Neural cell (in vitro differentiated cells): ENCODE data around the gene CGNL1.

ENCODE experiments used
- EP300 ChIP-seq: fragments of 450-650 bp; conservative IDR thresholded peaks from 2 replicates; pipeline ENCODE4 v1.6.1; 2014; ENCODE audit warnings: antibody characterized with exemption, mild to moderate bottlenecking, moderate library complexity; ENCODE audit not compliant: poor library complexity, severe bottlenecking
- EZH2 ChIP-seq: fragments of 200-600, 300-800 bp; shearing (Covaris generic), sonication (generic); IDR thresholded peaks from 2 replicates; pipeline ENCODE4 v1.6.1; 2014; ENCODE audit warnings: antibody characterized with exemption, low read length, borderline replicate concordance, mild to moderate bottlenecking; ENCODE audit not compliant: insufficient read depth, poor library complexity, severe bottlenecking
- MXI1 ChIP-seq: fragments of 450-650 bp; conservative IDR thresholded peaks from 2 replicates; pipeline ENCODE4 v1.6.1; 2014; ENCODE audit warnings: antibody characterized with exemption, mild to moderate bottlenecking; ENCODE audit not compliant: poor library complexity, severe bottlenecking
- POLR2AphosphoS5 ChIP-seq: IDR thresholded peaks from 2 replicates; pipeline ENCODE4 v1.6.1; 2012
- RAD21 ChIP-seq: fragments of 450-650 bp; conservative IDR thresholded peaks from 2 replicates; pipeline ENCODE4 v1.6.1; 2014; ENCODE audit warnings: antibody characterized with exemption, mild to moderate bottlenecking, moderate library complexity
- TAF1 ChIP-seq: IDR thresholded peaks from 2 replicates; pipeline ENCODE4 v1.6.1; 2012; ENCODE audit warnings: low read depth
- TF ChIP-seq, protein P1 (sequence below): fragments of 450-650 bp; IDR thresholded peaks from 2 replicates; pipeline ENCODE4 v1.5.1; 2014; ENCODE audit warnings: antibody characterized with exemption, mild to moderate bottlenecking, moderate library complexity; ENCODE audit not compliant: poor library complexity, severe bottlenecking
- TF ChIP-seq, protein P2 (sequence below): IDR thresholded peaks from 2 replicates; pipeline ENCODE4 v1.6.1; 2012; ENCODE audit warnings: borderline replicate concordance

DNA sequence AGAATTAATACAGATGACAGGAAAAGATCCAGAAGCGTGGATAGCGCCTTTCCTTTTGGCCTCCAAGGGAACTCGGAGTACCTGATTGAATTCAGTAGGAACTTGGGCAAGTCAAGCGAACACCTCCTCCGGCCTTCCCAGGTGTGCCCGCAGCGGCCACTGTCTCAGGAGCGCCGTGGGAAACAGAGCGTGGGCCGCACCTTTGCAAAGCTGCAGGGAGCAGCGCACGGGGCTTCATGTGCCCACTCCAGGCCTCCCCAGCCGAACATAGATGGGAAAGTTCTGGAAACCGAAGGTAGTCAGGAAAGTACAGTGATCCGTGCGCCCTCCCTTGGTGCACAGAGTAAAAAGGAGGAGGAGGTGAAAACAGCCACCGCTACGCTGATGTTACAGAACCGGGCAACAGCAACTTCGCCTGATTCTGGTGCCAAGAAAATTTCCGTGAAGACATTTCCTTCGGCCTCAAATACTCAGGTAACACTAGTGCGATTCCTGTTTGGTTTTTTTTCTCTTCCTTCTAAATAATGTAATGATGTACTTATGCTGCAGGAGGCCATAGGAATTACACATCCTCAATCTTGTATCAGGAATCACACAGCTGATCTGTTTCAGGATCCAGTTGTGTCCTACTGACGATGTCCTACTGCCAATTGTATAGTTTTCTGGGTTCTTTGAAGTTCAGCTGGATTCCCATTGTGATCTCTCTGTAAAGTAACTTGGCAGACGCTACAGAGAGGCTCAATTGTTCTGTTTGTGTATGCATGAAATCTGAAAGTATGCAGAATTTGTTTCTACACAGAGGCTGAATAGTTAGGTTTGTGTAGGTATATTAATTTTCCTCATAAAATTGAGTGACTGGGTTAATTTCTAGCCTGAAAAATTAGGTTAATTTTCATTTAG lies 63.1 kb downstream of the CGNL1 start:
- no peak for TF ChIP-seq EP300
- no peak for TF ChIP-seq EZH2
- TF ChIP-seq, protein P1, sequence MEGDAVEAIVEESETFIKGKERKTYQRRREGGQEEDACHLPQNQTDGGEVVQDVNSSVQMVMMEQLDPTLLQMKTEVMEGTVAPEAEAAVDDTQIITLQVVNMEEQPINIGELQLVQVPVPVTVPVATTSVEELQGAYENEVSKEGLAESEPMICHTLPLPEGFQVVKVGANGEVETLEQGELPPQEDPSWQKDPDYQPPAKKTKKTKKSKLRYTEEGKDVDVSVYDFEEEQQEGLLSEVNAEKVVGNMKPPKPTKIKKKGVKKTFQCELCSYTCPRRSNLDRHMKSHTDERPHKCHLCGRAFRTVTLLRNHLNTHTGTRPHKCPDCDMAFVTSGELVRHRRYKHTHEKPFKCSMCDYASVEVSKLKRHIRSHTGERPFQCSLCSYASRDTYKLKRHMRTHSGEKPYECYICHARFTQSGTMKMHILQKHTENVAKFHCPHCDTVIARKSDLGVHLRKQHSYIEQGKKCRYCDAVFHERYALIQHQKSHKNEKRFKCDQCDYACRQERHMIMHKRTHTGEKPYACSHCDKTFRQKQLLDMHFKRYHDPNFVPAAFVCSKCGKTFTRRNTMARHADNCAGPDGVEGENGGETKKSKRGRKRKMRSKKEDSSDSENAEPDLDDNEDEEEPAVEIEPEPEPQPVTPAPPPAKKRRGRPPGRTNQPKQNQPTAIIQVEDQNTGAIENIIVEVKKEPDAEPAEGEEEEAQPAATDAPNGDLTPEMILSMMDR: no peak
- TF ChIP-seq POLR2AphosphoS5: no peak
- TF ChIP-seq MXI1: no peak
- TF ChIP-seq, protein P2, sequence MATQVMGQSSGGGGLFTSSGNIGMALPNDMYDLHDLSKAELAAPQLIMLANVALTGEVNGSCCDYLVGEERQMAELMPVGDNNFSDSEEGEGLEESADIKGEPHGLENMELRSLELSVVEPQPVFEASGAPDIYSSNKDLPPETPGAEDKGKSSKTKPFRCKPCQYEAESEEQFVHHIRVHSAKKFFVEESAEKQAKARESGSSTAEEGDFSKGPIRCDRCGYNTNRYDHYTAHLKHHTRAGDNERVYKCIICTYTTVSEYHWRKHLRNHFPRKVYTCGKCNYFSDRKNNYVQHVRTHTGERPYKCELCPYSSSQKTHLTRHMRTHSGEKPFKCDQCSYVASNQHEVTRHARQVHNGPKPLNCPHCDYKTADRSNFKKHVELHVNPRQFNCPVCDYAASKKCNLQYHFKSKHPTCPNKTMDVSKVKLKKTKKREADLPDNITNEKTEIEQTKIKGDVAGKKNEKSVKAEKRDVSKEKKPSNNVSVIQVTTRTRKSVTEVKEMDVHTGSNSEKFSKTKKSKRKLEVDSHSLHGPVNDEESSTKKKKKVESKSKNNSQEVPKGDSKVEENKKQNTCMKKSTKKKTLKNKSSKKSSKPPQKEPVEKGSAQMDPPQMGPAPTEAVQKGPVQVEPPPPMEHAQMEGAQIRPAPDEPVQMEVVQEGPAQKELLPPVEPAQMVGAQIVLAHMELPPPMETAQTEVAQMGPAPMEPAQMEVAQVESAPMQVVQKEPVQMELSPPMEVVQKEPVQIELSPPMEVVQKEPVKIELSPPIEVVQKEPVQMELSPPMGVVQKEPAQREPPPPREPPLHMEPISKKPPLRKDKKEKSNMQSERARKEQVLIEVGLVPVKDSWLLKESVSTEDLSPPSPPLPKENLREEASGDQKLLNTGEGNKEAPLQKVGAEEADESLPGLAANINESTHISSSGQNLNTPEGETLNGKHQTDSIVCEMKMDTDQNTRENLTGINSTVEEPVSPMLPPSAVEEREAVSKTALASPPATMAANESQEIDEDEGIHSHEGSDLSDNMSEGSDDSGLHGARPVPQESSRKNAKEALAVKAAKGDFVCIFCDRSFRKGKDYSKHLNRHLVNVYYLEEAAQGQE: no peak
- no peak for TF ChIP-seq TAF1
- no peak for TF ChIP-seq RAD21
